ENCODE data around the gene KIRREL3.

GRCh38 chr11:126739499-126740145, 260.9 kb downstream of the KIRREL3 start:
- no peak for TF ChIP-seq POLR2AphosphoS5 (IDR thresholded peaks at IDR 0.05; ENCODE audit: low read depth, low read length)
- TF ChIP-seq POLR2A (IDR thresholded peaks at IDR 0.05; ENCODE audit: low read depth, low read length), result no peak
